ENCODE results near the gene DIPK1B.

Gene DIPK1B

DNA sequence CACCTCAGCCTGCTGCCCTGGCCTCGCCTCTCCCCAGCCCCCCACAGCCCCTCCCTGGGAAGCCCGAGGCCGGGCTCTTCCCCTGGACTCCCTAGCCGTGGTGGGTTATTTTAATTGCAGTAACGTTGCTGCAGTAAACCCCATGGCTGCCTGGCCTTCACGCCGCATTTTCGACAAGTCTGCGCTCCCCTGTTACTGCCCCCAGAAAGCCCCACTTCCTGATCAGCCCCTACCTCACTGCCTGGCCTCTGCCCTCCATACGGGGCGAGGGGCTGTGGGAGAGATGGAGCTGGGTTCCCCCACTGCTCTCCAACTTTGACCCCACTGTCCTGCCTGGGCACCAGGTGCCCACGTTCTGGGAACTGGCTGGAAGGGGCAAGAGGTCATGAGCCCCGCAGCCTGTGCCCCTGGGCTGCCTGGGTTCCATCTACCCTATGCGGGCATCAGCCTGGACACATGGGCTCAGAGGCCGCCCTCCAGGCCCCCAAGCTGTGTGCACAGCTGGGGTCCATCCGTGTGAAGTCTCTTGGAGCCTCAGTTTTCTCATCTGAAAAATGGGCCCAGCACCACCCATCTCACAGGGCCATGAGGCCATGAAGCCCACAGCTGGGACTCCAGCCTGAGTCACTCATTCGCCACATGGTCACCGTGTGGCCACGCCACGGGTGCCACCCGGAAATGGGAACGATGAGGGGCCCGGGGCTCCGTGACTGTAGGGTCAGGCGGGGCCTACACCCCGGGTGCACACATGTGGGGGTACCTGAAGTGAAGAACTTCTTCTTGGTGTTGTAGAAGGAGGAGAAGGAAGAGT is 38.2 kb upstream of the DIPK1B start:
- no peaks in the 10 kb centered on the region for H3K27me3 ChIP-seq (ENCODE audit: insufficient read depth, low read length, poor library complexity)
- H3K79me2 ChIP-seq (ENCODE audit: insufficient read depth, low read length), result no peaks in the 10 kb centered on the region
- TF ChIP-seq EZH2 (IDR thresholded peaks at IDR 0.05; ENCODE audit: borderline replicate concordance, low read depth, low read length, severe bottlenecking), result no peak
- TF ChIP-seq, protein P1, sequence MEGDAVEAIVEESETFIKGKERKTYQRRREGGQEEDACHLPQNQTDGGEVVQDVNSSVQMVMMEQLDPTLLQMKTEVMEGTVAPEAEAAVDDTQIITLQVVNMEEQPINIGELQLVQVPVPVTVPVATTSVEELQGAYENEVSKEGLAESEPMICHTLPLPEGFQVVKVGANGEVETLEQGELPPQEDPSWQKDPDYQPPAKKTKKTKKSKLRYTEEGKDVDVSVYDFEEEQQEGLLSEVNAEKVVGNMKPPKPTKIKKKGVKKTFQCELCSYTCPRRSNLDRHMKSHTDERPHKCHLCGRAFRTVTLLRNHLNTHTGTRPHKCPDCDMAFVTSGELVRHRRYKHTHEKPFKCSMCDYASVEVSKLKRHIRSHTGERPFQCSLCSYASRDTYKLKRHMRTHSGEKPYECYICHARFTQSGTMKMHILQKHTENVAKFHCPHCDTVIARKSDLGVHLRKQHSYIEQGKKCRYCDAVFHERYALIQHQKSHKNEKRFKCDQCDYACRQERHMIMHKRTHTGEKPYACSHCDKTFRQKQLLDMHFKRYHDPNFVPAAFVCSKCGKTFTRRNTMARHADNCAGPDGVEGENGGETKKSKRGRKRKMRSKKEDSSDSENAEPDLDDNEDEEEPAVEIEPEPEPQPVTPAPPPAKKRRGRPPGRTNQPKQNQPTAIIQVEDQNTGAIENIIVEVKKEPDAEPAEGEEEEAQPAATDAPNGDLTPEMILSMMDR (IDR thresholded peaks at IDR 0.05; ENCODE audit: borderline replicate concordance, extremely low read depth, low read length, poor library complexity, severe bottlenecking), result no peak
- H3K4me2 ChIP-seq (ENCODE audit: insufficient read depth, low read length), result no peak overlapping the region
- H4K20me1 ChIP-seq (ENCODE audit: insufficient read depth, low read length), result peaks cover 2% of the 10 kb centered on the region; the same call in 1 of the 2 replicates
- no peak overlapping the region for H3K4me3 ChIP-seq (ENCODE audit: low read depth in 1 of 2, low read length in 2 of 2)
- H2AFZ ChIP-seq (ENCODE audit: low read depth, low read length), result no peak overlapping the region
- DNase-seq (no peak), ATAC-seq (ENCODE audit: insufficient read depth, low read depth) (no peak)
- no peak overlapping the region for H3K27ac ChIP-seq (ENCODE audit: low read length)
- no peaks in the 10 kb centered on the region for H3K9me3 ChIP-seq (ENCODE audit: insufficient read depth, low read length, severe bottlenecking)
- H3K9ac ChIP-seq (ENCODE audit: low read depth, low read length), result no peak overlapping the region
- no peaks in the 10 kb centered on the region for H3K4me1 ChIP-seq (ENCODE audit: insufficient read depth, low read length)
- H3K36me3 ChIP-seq (ENCODE audit: insufficient read depth, low read length), result 0 out of 2 replicates have a peak, but pooled peaks cover 3% of the 10 kb centered on the region

GRCh38 chr9:136674786-136675349 is 37.5 kb upstream of the DIPK1B start:
- ATAC-seq (ENCODE audit: insufficient read depth, low read depth) (no peak), DNase-seq (no peak)
- no peaks in the 10 kb centered on the region for H3K27me3 ChIP-seq (ENCODE audit: insufficient read depth, low read length, poor library complexity)
- H3K79me2 ChIP-seq (ENCODE audit: insufficient read depth, low read length), result no peaks in the 10 kb centered on the region
- H3K9me3 ChIP-seq (ENCODE audit: insufficient read depth, low read length, severe bottlenecking), result no peaks in the 10 kb centered on the region
- H2AFZ ChIP-seq (ENCODE audit: low read depth, low read length), result no peak overlapping the region
- no peak overlapping the region for H3K9ac ChIP-seq (ENCODE audit: low read depth, low read length)
- peaks cover 2% of the 10 kb centered on the region; the same call in 1 of the 2 replicates for H4K20me1 ChIP-seq (ENCODE audit: insufficient read depth, low read length)
- TF ChIP-seq EZH2 (IDR thresholded peaks at IDR 0.05; ENCODE audit: borderline replicate concordance, low read depth, low read length, severe bottlenecking), result no peak
- H3K4me1 ChIP-seq (ENCODE audit: insufficient read depth, low read length), result no peaks in the 10 kb centered on the region
- no peak overlapping the region for H3K4me2 ChIP-seq (ENCODE audit: insufficient read depth, low read length)
- H3K36me3 ChIP-seq (ENCODE audit: insufficient read depth, low read length), result 0 out of 2 replicates have a peak, but pooled peaks cover 3% of the 10 kb centered on the region
- no peak overlapping the region for H3K4me3 ChIP-seq (ENCODE audit: low read depth in 1 of 2, low read length in 2 of 2)
- no peak overlapping the region for H3K27ac ChIP-seq (ENCODE audit: low read length)

GRCh38 chr9:136675477-136676296 is 36.7 kb upstream of the DIPK1B start:
- H3K9ac ChIP-seq (ENCODE audit: low read depth, low read length), result no peak overlapping the region
- H3K79me2 ChIP-seq (ENCODE audit: insufficient read depth, low read length), result no peaks in the 10 kb centered on the region
- ATAC-seq (ENCODE audit: insufficient read depth, low read depth) (no peak), DNase-seq (no peak)
- no peak overlapping the region for H3K27ac ChIP-seq (ENCODE audit: low read length)
- no peaks in the 10 kb centered on the region for H3K9me3 ChIP-seq (ENCODE audit: insufficient read depth, low read length, severe bottlenecking)
- H3K27me3 ChIP-seq (ENCODE audit: insufficient read depth, low read length, poor library complexity), result no peaks in the 10 kb centered on the region
- 0 out of 2 replicates have a peak, but pooled peaks cover 3% of the 10 kb centered on the region for H3K36me3 ChIP-seq (ENCODE audit: insufficient read depth, low read length)
- H4K20me1 ChIP-seq (ENCODE audit: insufficient read depth, low read length), result peaks cover 2% of the 10 kb centered on the region; the same call in 1 of the 2 replicates
- no peaks in the 10 kb centered on the region for H3K4me1 ChIP-seq (ENCODE audit: insufficient read depth, low read length)
- no peak for TF ChIP-seq EZH2 (IDR thresholded peaks at IDR 0.05; ENCODE audit: borderline replicate concordance, low read depth, low read length, severe bottlenecking)
- TF ChIP-seq, protein P1 (IDR thresholded peaks at IDR 0.05; ENCODE audit: borderline replicate concordance, extremely low read depth, low read length, poor library complexity, severe bottlenecking), result no peak
- no peak overlapping the region for H3K4me2 ChIP-seq (ENCODE audit: insufficient read depth, low read length)
- no peak overlapping the region for H2AFZ ChIP-seq (ENCODE audit: low read depth, low read length)
- no peak overlapping the region for H3K4me3 ChIP-seq (ENCODE audit: low read depth in 1 of 2, low read length in 2 of 2)
